GM21367 (cell line): ENCODE measurements around the gene MYBBP1A.

Experiments used
- ATAC-seq: cut with Tn5 transposase; IDR thresholded peaks from one replicate; pipeline ENCODE4 v1.9.1; 2021; ENCODE audit not compliant: unreplicated experiment

MYBBP1A gene

DNA sequence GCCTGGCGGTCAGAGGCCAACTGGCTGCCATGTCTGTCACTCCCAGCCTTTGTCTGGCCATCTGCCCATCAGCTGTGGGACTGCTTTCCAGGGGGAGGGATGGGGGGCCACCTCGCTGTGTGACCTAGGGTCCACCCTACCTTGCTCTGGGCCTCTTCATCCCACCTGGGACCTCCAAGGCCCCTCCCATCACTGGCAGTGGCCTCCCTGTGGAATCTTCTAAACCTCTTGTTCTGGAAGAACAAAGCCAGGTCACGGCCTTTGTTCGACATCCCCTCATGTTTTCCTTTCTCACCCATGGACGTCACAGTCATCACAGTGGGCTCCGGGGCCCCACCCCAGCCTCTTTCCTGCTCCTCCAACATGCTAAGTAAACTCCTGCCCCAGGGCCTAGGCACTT, 32.5 kb downstream of the MYBBP1A start:
- no peak for ATAC-seq

DNA sequence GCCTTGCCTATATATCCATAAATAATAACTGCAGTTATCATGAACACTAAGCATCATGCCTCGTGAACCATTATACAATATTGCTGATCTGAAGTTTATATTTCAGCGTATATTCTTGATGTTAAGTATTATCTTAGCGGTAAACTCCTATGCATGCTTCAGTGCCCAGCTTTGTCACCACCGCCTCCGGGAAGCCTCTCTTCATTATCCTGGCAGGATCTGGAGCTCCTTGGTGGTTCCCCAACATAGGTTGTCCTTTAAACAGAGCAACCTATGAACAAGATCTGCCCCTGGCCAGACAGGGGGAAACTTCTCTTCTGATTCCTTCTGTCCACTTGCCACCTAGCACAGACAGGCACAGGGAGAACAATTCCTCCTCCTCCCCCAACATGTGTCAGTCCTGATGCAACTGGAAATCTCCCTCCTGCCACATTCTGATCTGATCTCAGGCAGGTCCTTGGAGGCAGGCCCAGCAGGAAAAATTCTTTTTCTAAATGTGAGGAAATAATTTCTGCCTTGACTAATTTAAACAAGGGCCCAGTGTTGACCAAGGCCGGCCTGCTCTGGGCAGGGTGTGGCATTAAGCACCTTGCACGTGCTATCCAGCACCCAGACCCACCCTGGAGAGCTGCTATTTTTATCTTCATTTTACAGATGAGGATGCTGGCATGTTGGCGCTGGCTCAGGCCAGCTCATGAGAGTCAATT, 34.1 kb downstream of the MYBBP1A start:
- ATAC-seq, result no peak

DNA sequence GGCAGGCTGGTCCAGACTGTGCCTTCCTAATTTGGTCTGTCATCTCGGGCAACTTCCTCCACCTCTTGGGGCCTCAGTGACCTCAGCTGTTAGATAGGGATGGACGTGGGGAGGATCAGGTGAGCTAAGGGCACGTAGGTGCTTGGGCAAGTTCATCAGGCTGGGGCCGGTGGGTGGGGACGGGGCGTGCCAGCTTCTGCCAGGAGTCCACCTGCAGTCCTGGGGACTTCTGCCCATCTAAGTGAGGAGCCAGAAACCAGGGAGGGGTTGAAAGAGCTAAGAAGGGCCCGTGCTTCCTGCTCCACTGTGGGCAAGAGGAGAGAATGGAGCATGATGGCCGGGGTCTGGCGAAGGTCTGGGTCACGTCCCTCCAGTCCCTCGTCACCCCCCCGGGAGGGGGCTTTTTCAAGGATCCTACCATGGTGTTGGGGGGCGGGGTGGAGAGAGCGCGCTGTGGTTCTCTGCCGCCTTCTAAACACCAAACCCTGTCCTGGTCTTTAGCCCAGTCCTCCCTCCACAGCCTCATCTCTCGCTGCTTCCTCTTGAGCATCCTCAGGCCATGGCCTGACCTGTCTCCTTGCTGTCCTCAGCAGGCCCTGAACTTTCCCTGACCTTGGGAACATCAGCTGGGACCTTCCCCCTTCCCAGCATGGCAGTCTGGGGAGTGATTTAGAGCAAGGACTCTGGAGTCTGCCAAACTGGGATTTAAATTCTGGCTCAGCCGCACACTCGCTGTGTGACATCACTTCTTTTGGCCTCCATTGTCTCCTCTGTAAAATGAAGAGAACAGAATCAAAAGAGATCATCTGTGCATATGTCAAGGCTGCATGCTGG, 34.9 kb downstream of the MYBBP1A start:
- ATAC-seq, result no peak

DNA sequence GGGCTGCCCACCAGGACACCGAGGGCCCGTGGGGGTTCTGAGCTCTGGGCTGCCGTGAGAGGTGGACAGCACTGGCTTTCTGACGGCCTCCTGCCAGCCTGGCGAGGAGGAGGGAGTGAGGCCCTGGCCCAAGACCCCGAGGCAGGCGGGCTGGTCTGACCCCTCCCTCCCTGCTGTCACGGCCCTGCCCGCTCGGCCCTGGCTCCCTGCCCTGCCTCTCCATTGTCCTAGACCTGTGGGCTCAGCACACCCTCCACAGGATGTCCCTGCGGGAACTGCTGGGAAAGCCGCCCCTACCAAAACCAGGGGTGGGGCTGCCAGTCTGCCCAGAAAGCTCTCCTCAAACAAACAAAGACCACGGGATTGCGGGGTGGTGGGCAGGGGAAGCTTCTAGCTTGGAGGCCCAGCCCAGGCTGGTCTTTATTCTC, 35.8 kb downstream of the MYBBP1A start:
- no peak for ATAC-seq

DNA sequence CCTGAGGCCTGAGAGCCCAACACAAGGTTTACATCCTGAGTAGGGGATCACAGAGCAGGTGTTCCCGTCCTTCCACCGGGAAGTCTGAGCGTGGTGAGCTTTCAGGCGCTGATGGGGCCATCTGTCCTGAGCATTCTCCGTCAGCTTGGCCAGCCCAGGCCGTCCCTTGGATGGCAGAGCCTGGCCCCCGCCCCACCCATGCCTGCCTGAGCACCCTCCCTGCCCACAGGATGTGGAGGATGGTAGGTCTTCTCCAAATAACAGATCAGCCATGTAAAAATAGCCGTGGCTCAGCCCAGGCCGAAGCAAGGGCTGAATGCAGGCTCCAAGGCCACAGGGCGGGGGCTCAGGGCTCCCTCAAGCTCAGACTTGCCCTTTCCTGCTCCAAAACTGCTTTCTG, 36.3 kb downstream of the MYBBP1A start:
- ATAC-seq, result no peak

DNA sequence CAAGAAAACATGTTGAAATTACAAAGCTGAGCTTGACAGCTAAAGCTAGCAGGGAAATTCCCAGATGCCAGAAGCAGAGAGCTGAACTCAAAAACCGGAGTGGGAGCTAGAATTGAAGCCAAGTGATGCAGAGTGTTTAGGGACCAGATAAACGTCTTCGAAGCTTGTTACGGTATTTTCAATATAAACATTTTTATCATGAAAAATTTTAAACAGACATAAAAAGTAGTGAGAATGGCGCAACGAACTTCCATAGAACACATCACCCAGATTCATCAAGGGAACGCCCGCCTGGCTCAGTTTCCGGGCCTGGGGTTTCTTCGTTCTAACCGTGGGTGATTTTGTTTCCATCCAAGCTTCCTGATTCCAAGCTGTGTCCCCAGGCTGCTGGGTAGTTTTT, 38.4 kb downstream of the MYBBP1A start:
- ATAC-seq, result no peak

DNA sequence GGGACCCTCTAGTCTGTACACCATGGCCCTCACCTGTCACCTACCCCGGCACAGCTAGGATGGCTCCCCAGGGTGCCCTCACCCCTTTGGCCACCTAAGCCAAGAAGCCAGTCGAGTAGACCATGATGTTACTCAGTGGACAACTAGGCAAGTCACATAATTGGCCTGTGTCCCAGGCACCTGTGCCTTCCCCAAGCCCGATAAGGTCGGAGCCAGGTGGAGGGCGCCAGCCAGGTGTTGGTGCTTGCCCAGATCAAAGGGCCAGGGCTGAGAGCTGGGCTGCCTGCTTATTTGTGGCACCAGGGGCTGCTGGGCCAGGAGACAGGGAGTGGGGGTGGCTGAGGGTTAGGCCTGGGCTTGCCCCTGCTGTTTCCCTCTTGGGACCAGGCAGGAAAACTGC, 39.7 kb downstream of the MYBBP1A start:
- ATAC-seq, result no peak

DNA sequence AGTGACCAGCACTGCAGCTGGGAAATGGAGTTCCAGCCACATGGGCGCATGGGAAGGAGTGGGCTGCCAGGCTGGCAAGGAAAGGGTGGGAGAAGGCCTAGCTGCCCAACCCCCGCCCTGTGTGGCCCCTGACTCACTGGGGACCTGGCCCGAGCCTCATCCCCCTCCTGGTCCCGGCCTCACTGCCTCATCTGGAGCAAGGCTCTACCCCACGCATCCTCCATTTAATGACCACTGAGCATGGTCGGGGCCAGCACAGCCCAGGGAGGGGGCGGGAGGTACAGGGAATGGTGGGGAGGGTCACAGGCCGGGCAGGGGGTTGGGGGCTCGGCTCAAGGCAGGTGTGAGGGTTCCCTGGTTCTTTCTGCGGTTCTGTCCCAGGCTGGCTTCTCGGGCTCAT, 40.4 kb downstream of the MYBBP1A start:
- no peak for ATAC-seq

DNA sequence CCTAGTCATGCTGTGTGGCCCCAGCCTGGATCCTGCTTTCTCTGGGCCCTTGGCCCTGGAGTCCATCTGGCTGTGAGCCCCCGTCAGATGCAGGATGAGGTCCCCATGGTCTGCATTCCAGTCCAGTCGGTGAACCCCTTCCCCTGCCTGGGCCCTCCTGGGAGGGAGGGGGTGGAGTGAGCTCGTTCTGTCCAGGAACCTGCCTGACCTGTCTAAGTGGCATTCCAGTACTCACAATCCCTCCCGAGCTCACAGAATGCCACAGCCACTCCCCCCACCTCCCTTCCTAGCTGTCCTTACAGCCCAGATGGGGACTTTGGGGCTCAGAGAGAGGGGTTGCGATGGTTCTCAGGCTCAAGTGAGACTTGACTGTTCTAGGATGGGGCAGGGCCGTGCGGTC, 41.0 kb downstream of the MYBBP1A start:
- ATAC-seq, result no peak

DNA sequence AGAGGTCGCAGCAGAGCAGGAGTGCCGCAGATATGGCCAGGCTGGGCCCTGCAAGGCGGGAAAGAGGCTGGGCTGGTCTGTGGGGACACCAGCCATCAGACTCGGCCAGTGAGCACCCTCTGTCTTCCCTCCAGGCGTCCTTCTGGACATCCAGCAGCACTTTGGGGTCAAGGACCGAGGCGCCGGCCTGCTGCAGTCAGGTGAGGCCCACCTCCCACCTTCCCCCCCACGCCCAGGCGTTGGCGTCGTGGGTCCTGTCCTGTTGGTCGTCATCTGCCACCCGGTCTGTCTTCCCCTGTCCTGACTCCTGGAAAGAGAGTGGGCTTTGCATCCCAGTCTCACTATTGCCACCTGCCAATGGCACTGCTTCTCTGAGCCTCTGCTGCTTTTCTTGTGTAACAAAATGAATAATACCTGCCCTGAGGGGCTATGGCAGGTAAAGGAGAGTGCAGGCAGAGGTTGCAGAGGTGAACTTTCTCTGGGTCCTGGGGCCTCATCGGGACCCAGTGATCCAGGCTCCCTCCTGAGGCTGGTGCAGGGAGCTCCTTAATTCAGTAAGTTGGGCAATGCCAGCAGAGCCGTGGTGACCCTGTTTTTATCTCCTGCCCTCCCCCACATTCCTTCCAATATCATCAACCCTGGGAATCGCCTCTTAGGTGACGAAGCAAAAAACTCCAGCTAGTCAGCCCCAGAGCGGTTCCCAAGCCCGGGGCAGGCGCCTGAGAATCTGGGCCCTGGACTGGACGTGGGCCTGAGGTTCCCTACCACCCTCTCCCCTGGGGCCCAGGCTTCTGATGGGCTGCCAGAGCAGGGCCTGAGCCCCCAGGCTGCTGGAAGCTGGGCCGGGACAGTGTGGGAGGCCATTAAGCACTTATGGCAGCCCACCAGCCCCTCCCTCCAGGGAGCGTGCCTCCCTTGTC, 41.8 kb downstream of the MYBBP1A start:
- ATAC-seq, result no peak

DNA sequence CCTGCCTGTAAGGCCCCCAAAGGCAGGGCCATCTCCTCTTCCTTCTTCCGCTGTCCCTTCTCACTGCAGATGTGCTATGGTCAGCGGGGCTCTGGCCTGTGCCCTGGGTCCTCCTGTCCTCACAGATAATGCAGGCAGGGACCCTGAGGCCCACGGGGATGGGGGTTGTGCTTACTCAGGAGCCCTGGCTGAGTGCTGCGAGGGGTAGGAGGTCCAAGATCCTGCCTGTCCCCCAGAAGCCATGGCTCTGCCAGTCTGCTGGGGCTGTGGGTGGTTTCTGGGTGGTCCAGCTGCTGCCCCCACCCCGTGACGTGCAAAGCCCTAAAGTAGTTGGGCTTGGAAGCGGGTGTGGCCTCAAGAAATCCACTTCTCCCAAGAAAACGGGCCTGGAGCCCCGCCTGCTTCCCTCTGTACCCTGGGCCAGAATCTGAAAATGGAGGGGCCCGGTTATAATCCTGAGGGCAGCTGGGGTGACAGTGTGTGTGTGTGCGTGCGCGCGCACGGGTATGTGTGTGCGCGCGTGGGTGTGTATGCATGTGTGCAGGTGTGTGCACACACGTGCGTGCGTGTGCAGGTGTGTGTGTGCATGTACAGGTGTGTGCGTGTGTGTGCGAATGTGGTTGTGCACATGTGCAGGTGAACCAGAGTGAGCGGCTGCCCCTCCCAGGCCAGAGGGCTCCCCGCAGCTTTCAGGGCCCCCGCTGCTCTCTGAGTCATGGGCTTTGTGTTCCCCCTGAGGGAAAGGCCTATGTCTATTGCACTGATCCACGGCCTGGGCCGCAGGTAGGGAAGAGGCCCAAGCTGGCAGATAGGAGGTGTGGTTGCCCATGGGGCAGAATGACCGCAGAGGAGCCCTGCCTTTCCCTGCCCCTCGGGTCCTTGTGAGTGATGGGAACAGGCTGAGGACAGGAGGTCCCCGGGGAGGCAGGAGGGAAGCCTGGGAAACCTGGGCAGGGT, 42.8 kb downstream of the MYBBP1A start:
- no peak for ATAC-seq

DNA sequence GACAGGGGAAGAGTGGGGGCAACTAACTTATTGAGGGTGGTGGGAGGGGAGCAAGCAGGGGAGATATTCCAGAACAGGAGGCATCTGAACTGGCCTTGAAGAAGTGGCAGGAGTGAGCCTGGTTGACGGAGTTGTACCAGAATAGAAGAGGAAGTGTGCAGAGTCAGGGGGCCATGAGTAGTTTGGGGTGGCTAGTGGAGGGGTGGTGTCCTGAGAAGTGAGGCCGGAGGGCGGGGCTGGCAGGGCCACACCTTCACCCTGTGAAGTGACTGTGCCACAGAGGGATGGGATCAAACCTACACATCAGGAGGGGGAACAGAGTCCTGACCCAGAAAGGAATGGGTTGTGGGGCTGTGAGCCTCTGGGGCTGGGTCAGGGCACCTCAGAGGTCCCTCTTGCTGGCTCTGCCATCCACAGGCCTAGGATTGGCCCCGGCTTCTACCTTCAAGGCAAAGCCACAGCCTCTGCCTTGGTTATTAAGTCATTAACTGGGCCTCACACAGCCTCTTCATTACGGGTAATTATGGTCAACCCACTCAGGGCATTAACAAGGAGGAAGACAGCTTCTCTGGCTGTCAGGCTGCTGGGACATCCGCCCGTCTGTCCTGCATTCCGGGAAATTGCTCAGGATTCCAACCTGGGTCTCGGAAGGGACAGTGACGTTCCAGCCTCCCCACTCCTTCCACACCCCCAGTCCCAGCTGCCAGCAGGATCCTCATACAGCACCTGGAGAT, 43.8 kb downstream of the MYBBP1A start:
- no peak for ATAC-seq

DNA sequence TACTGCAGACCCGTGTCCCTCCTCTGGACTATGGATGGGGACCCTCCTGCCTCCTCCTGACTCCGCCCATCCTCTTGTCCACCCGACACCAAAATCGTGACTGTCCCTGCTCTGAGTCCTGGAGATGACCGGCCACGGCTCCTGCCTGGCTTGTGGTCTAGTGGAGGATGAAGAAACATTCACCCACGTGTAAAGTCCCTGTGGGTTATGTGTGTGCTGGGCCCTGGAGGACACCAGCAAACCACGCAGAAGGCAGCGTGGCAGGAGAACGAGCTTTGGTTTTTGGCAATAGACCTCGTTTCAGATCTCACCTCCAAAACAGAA, 44.6 kb downstream of the MYBBP1A start:
- no peak for ATAC-seq

DNA sequence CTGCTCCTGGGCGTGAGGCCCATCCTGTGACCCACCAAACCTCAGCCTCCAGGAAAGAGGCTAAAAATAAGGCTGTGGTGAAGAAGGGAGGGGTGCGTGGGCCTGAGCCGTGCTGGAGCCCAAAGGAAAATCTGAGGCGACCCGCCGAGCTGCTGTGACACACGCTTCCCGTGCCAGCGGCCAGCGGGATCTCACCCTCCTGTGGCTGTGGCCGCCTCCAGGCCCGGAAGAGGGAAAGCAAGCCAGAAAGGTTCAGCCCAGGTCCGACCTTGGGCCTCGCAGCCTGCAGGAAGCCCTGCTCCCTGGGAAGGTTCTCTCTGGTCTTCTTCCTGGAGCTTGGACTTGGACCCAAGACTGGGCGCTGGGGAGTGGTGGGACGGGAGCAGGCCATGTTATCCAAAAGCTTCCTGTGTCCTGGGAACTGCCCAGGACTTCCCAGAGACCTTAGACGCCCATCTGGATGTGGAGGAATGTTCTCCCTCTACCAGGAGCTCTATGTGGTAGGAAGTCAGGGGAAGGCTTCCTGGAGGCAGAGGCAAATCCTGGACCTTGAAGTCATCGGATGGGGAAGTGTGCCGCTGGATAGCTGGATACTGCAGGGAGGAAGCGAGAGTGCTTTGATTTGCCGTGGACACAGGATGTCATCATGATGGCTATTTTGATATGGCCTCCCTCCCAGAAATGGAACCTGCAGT, 45.1 kb downstream of the MYBBP1A start:
- no peak for ATAC-seq

DNA sequence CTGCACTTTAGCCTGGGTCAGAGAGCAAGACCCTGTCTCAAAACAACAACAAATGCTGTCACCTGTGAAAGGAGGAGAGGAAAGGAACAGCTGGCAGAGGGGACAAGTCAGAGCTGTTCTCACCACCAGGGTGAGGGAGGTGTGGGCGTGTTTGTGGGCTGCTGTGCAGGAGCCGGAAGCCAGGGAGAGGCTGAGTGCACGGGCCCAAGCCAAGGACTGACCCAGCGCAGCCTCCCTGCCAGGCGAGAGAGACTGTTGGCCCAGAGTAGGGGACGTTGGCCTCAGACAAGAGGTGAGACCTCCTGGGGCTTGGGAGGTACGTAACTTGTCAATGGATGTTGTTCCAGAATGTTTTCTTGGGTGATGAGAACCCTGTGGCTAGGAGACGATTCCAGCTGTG, 45.8 kb downstream of the MYBBP1A start:
- no peak for ATAC-seq

DNA sequence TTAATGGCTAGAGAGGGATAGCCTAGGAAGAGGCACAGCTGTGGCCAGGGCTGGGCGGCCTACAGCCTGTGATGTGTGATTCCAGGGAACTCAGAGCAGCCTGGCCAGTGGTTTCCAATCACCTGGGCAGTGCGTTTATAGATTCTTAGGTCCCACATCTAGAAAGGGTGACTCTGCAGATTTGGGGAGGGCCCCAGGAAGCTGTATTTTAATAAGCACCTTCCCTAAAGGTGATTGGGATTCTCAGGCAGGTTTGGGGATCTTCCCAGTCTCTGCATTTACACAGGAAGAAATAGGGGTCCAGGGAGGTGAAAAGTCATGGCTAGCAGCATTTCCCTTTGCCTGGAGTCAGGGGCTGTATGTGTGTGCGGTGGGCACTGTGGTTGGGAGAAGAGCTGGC, 47.0 kb downstream of the MYBBP1A start:
- ATAC-seq, result no peak

DNA sequence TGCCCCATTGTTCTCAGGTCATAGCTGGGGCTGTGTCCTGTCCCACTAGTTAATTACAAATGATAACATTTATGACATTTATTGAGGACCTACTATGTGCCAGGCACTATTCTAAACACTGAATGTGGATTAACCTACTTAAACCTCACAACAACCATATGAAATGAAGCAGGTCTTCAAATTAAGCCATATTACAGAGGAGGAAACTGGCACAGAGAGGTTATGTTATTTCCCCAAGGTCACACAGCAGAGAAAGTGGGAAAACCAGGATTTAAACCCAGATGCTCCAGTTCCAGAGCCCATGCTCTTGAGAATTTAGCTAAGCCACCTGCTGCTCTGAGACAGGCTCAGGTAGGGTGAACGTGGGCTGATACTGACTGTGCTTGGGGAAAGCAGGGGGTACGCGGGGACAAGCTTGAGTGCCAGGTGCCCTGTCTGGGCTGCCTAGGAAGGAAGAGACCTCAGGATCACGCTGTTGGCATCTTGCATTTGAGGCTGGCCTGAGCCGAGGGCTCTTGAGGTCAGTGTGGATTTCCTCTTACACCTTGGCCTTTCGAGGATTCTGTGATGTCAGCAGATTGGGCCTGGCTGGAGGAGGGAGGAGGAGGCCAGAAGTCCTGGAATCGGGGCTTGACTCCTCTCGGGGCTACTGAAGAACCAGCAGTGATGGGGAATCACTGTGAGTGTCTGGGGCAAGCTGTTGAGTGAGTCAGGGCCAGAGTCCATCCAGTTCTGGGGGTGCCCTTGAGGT, 47.6 kb downstream of the MYBBP1A start:
- ATAC-seq, result no peak

DNA sequence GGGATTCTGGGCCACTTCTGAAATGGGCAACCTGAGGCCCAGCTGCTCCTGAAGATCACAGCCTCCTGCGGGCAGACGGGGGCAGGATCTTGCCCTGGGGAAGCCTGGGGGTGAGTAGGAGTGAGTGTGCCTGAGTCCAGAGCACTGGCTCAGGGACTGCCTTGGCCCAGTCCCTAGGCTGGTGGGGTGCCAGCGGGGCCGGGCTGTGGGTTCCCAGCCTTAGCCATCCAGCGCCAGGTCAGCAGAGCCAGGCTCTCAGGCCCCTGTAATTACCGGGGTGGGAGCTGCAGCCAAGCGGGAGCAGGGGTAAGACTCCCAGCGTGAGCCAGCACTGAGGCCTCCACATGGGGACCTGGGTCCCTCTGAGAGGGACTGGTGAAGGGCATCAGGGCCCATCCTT, 48.3 kb downstream of the MYBBP1A start:
- no peak for ATAC-seq
